IMR-90 (cell line): ENCODE measurements around the gene CDK17. TPM values are rescaled to one million over a fixed set of nuclear protein-coding genes. Genes with fewer than 3 reads are reported as not detected.

Source experiments
- ATAC-seq: fragments of 200-7000 bp; cut with Tn5 transposase; 2 replicates; pipeline ENCODE4 v1.9.1; 2020; ENCODE audit warnings: low read depth, mild to moderate bottlenecking, moderate library complexity
- BruUV-seq: library from RNA; stranded (reverse); fragments of 400-500 nt; replicated peaks from 2 replicates; lab custom pipeline; 2021; lab: Mats Ljungman, UMichigan
- CTCF ChIA-PET: fragments of 300-600 bp; formaldehyde crosslinking; extraction: SDS; loops from one replicate; lab custom pipeline; 2021; ENCODE audit warnings: antibody characterized with exemption; lab: Yijun Ruan, JAX
- POLR2A ChIA-PET: fragments of 300-600 bp; sonication (Branson Sonifier 250); formaldehyde crosslinking; loops from one replicate; lab custom pipeline; 2022; ENCODE audit warnings: antibody characterized with exemption; ENCODE audit not compliant: unreplicated experiment; lab: Charles Lee
- DNase-seq: peaks from one replicate; pipeline ENCODE4 v3.0.0; 2013
- H2AFZ ChIP-seq: replicated peaks from 2 replicates; pipeline ENCODE3; 2013; ENCODE audit warnings: low read length, mild to moderate bottlenecking; ENCODE audit not compliant: poor library complexity
- H2AK5ac ChIP-seq: 2 replicates; pipeline ENCODE4 v1.6.1; 2013; ENCODE audit warnings: low read depth, low read length, inconsistent platforms
- H2AK9ac ChIP-seq: replicated peaks from 2 replicates; pipeline ENCODE3; 2013; ENCODE audit warnings: mild to moderate bottlenecking, low read depth, low read length, moderate library complexity; ENCODE audit not compliant: poor library complexity
- H2BK120ac ChIP-seq: 2 replicates; pipeline ENCODE4 v1.6.1; 2013; ENCODE audit warnings: low read depth, low read length, inconsistent platforms
- H2BK15ac ChIP-seq: 3 replicates; pipeline ENCODE4 v1.6.1; 2013; ENCODE audit warnings: low read depth, low read length, inconsistent platforms
- H2BK20ac ChIP-seq: 2 replicates; pipeline ENCODE4 v1.6.1; 2013; ENCODE audit warnings: low read depth, mild to moderate bottlenecking, inconsistent platforms, low read length, moderate library complexity
- H2BK5ac ChIP-seq: 2 replicates; pipeline ENCODE4 v1.6.1; 2013; ENCODE audit warnings: mild to moderate bottlenecking, low read depth, low read length, inconsistent platforms; ENCODE audit not compliant: poor library complexity, severe bottlenecking
- H3K14ac ChIP-seq: replicated peaks from 2 replicates; pipeline ENCODE4 v1.6.1; 2013; ENCODE audit warnings: low read depth, low read length, inconsistent platforms
- H3K18ac ChIP-seq: 2 replicates; pipeline ENCODE4 v1.6.1; 2013; ENCODE audit warnings: low read depth, low read length, control low read depth
- H3K23ac ChIP-seq: 2 replicates; pipeline ENCODE4 v1.6.1; 2013; ENCODE audit warnings: low read depth, low read length, inconsistent platforms
- H3K27ac ChIP-seq: 2 replicates; pipeline ENCODE4 v1.5.1; 2013; ENCODE audit warnings: mild to moderate bottlenecking, control low read depth, low read length; ENCODE audit not compliant: insufficient read depth
- H3K27me3 ChIP-seq: 2 replicates; pipeline ENCODE4 v1.6.1; 2013; ENCODE audit warnings: low read length; ENCODE audit not compliant: control insufficient read depth, insufficient read depth
- H3K36me3 ChIP-seq: 2 replicates; pipeline ENCODE4 v1.6.1; 2013; ENCODE audit warnings: low read length, mixed read lengths; ENCODE audit not compliant: control insufficient read depth, insufficient read depth
- H3K4ac ChIP-seq: 2 replicates; pipeline ENCODE4 v1.6.1; 2013; ENCODE audit warnings: low read depth, low read length, inconsistent platforms
- H3K4me1 ChIP-seq: 2 replicates; pipeline ENCODE4 v1.6.1; 2013; ENCODE audit warnings: low read length, mixed read lengths; ENCODE audit not compliant: control insufficient read depth, insufficient read depth
- H3K4me2 ChIP-seq: 2 replicates; pipeline ENCODE4 v1.6.1; 2013; ENCODE audit warnings: low read depth, mild to moderate bottlenecking, control low read depth, low read length, moderate library complexity
- H3K4me3 ChIP-seq: 2 replicates; pipeline ENCODE4 v1.5.1; 2013; ENCODE audit warnings: low read depth, mild to moderate bottlenecking, control low read depth, low read length, moderate library complexity; ENCODE audit not compliant: insufficient read depth
- H3K56ac ChIP-seq: 2 replicates; pipeline ENCODE4 v1.6.1; 2013; ENCODE audit warnings: low read length, inconsistent platforms; ENCODE audit not compliant: insufficient read depth; ENCODE audit errors: extremely low read depth
- H3K79me1 ChIP-seq, 2 experiments: 2 replicates each; pipeline ENCODE4 v1.6.1; 2013; ENCODE audit warnings: low read length in 2 of 2, inconsistent platforms in 1 of 2, low read depth in 1 of 2
- H3K9ac ChIP-seq: 2 replicates; pipeline ENCODE4 v1.6.1; 2013; ENCODE audit warnings: low read depth, low read length, control low read depth
- H3K9me1 ChIP-seq: 2 replicates; pipeline ENCODE4 v1.6.1; 2013; ENCODE audit warnings: low read length, inconsistent platforms; ENCODE audit not compliant: insufficient read depth
- H3K9me3 ChIP-seq: 2 replicates; pipeline ENCODE4 v1.6.1; 2013; ENCODE audit warnings: low read length; ENCODE audit not compliant: control insufficient read depth, insufficient read depth
- H4K20me1 ChIP-seq: 2 replicates; pipeline ENCODE4 v1.6.1; 2013; ENCODE audit warnings: low read length, inconsistent platforms; ENCODE audit not compliant: insufficient read depth
- H4K5ac ChIP-seq: 2 replicates; pipeline ENCODE4 v1.6.1; 2013; ENCODE audit warnings: mild to moderate bottlenecking, low read depth, low read length, control low read depth
- H4K8ac ChIP-seq, 2 experiments: 2 replicates each; pipeline ENCODE4 v1.6.1; 2013; ENCODE audit warnings: low read depth in 2 of 2, low read length in 2 of 2, control low read depth in 1 of 2, inconsistent platforms in 1 of 2
- H4K91ac ChIP-seq: 2 replicates; pipeline ENCODE4 v1.6.1; 2013; ENCODE audit warnings: low read depth, low read length, inconsistent platforms; ENCODE audit not compliant: insufficient read depth
- BHLHE40 ChIP-seq: fragments of 150-350 bp; IDR thresholded peaks from 2 replicates; pipeline ENCODE4 v1.6.1; 2016; ENCODE audit warnings: mild to moderate bottlenecking, low read depth, low read length
- CEBPB ChIP-seq: IDR thresholded peaks from 2 replicates; pipeline ENCODE4 v1.6.1; 2012; ENCODE audit warnings: low read depth, low read length, improper control_type of control experiment
- CTCF ChIP-seq: conservative IDR thresholded peaks from 2 replicates; pipeline ENCODE4 v1.5.1; 2012; ENCODE audit warnings: mild to moderate bottlenecking, low read depth, low read length, improper control_type of control experiment
- ELK1 ChIP-seq: fragments of 150-350 bp; IDR thresholded peaks from 2 replicates; pipeline ENCODE4 v1.6.1; 2016; ENCODE audit warnings: low read depth, mild to moderate bottlenecking, low read length, moderate library complexity, borderline replicate concordance
- FOS ChIP-seq: fragments of 150-350 bp; IDR thresholded peaks from 2 replicates; pipeline ENCODE4 v1.6.1; 2016; ENCODE audit warnings: low read depth, low read length
- MAFK ChIP-seq: IDR thresholded peaks from 2 replicates; pipeline ENCODE4 v1.6.1; 2012; ENCODE audit warnings: low read depth, low read length, improper control_type of control experiment
- MAZ ChIP-seq: IDR thresholded peaks from 2 replicates; pipeline ENCODE4 v1.6.1; 2012; ENCODE audit warnings: low read depth, mild to moderate bottlenecking, low read length, improper control_type of control experiment, moderate library complexity, borderline replicate concordance
- MXI1 ChIP-seq: IDR thresholded peaks from 2 replicates; pipeline ENCODE4 v1.6.1; 2012; ENCODE audit warnings: low read depth, mild to moderate bottlenecking, low read length, moderate library complexity, borderline replicate concordance
- POLR2A ChIP-seq: IDR thresholded peaks from 2 replicates; pipeline ENCODE4 v1.6.1; 2012; ENCODE audit warnings: mild to moderate bottlenecking, low read depth, low read length
- RAD21 ChIP-seq: IDR thresholded peaks from 2 replicates; pipeline ENCODE4 v1.6.1; 2012; ENCODE audit warnings: low read length, improper control_type of control experiment
- RCOR1 ChIP-seq: IDR thresholded peaks from 2 replicates; pipeline ENCODE4 v1.6.1; 2012; ENCODE audit warnings: mild to moderate bottlenecking, low read length, improper control_type of control experiment; ENCODE audit not compliant: insufficient replicate concordance
- RFX5 ChIP-seq: IDR thresholded peaks from 2 replicates; pipeline ENCODE4 v1.8.0; 2012; ENCODE audit warnings: low read depth, mild to moderate bottlenecking, low read length, moderate library complexity
- SMC3 ChIP-seq: fragments of 150-350 bp; IDR thresholded peaks from 2 replicates; pipeline ENCODE4 v1.6.1; 2016; ENCODE audit warnings: low read depth, mild to moderate bottlenecking, antibody characterized with exemption, low read length, moderate library complexity
- USF2 ChIP-seq: fragments of 150-350 bp; IDR thresholded peaks from 2 replicates; pipeline ENCODE4 v1.6.1; 2017; ENCODE audit warnings: mild to moderate bottlenecking, antibody characterized with exemption, low read length, low read depth
- WGBS, 2 experiments: methylation state at CpG; one replicate each; pipeline versions ENCODE4 v1.1.5 to v1.1.7; 2013; ENCODE audit warnings: missing lambda C conversion rate in 2 of 2; ENCODE audit not compliant: insufficient read length in 1 of 2; ENCODE audit errors: extremely low coverage in 2 of 2; 5-methylcytosine and 5-hydroxymethylcytosine counted together
- dilution Hi-C: fragments of 300-500 bp; cut with HindIII; formaldehyde crosslinking; loops from one replicate; pipeline ENCODE4 v1.14.3; 2018; ENCODE audit warnings: low sequenced_read_pairs; ENCODE audit not compliant: unreplicated experiment
- in situ Hi-C: fragments of 300-500 bp; cut with MboI; formaldehyde crosslinking; loops from 3 replicates; pipeline ENCODE4 v1.14.3; 2019; ENCODE audit warnings: low sequenced_read_pairs, inconsistent platforms, mixed read lengths
- intact Hi-C: fragments of 100-400 bp; cut with micrococcal nuclease; formaldehyde crosslinking; loops from 2 replicates; pipeline ENCODE4 v1.10.0; 2022
- polyA plus RNA-seq, 3 experiments: library from polyadenylated mRNA; depleted of rRNA; stranded (reverse); fragments of >200 nt; gene quantifications; 2 replicates each; pipeline ENCODE4 v1.2.3, GENCODE V29; 2012; ENCODE audit warnings: low replicate concordance in 1 of 3
- total RNA-seq: library from RNA; depleted of rRNA; stranded (reverse); fragments of >200 nt; gene quantifications from 2 replicates; pipeline ENCODE4 v1.2.3, GENCODE V29; 2012

The CDK17 gene
- total and polyA plus RNA-seq, 2 of the 4 experiments (the other 2 are of a cell fraction): 14.5 to 50.2 TPM

GRCh38 chr12:96289067-96289466, 111.2 kb downstream of the CDK17 start:
- Histone ChIP-seq H3K4me1 (no peaks in the 10 kb centered on the region), H2AFZ (no peak overlapping the region), H3K79me1 (peaks cover 3 to 14% of the 10 kb centered on the region in 2 experiments), H2BK15ac (no peak overlapping the region), H3K14ac (no peak overlapping the region), H2BK20ac (no peak overlapping the region), H3K9me3 (no peaks in the 10 kb centered on the region), H3K4me2 (no peak overlapping the region), H3K36me3 (peaks cover 35% of the 10 kb centered on the region), H2AK9ac (no peak overlapping the region), H3K27me3 (no peaks in the 10 kb centered on the region), H3K9ac (no peak overlapping the region), H4K8ac (no peak overlapping the region), H4K91ac (no peak overlapping the region), H2BK120ac (no peak overlapping the region), H3K27ac (no peak overlapping the region), H2AK5ac (no peak overlapping the region), H4K20me1 (no peaks in the 10 kb centered on the region), H3K9me1 (no peaks in the 10 kb centered on the region), H3K4me3 (no peak overlapping the region), H3K18ac (no peak overlapping the region), H4K5ac (no peak overlapping the region), H3K56ac (no peak overlapping the region), H3K23ac (no peak overlapping the region), H2BK5ac (no peak overlapping the region), H3K4ac (no peak overlapping the region)
- intact Hi-C loops (no loop called here), in situ Hi-C loops (no loop called here), dilution Hi-C loops (no loop called here)
- BruUV-seq: no TSS peak
- DNase-seq (no peak), ATAC-seq (no peak)
- TF ChIP-seq ELK1: no peak
- TF ChIP-seq POLR2A: no peak
- no peak for TF ChIP-seq MAFK
- TF ChIP-seq SMC3: no peak
- no peak for TF ChIP-seq MXI1
- no peak for TF ChIP-seq USF2
- no peak for TF ChIP-seq BHLHE40
- TF ChIP-seq FOS: no peak
- TF ChIP-seq CEBPB: no peak
- TF ChIP-seq RCOR1: no peak
- TF ChIP-seq RAD21: no peak
- no peak for TF ChIP-seq CTCF
- no peak for TF ChIP-seq MAZ
- no peak for TF ChIP-seq RFX5
- POLR2A ChIA-PET: no interaction called here
- WGBS, 2 experiments: no CpG with 5 or more reads among the region's 5 CpGs
- CTCF ChIA-PET: no interaction called here
